HEK293 (cell line): ENCODE data around the gene SHROOM3.

ENCODE experiments used
- CTCF ChIA-PET: fragments of 350-600 bp; formaldehyde crosslinking; extraction: SDS; loops from one replicate; lab custom pipeline; 2021; ENCODE audit warnings: antibody characterized with exemption; lab: Yijun Ruan, JAX
- POLR2A ChIA-PET: fragments of 300-600 bp; formaldehyde crosslinking; extraction: SDS; loops from one replicate; lab custom pipeline; 2020; ENCODE audit warnings: antibody characterized with exemption, inconsistent platforms; lab: Yijun Ruan, JAX
- H3K27ac ChIP-seq: fragments of 200-500 bp; sonication (Bioruptor generic); 2 replicates; pipeline ENCODE4 v1.5.1; 2014; ENCODE audit warnings: low read depth, low read length, control low read depth, inconsistent platforms; ENCODE audit errors: extremely low read depth
- H3K36me3 ChIP-seq, 2 experiments: fragments of 200-500 bp in 1 of 2; sonication (Bioruptor generic) in 1 of 2; 1 replicate in 1 of 2; 2 replicates in 1 of 2; pipeline ENCODE4 v1.5.1; 2014 to 2017; ENCODE audit warnings: inconsistent platforms in 2 of 2, low read length in 2 of 2; ENCODE audit not compliant: control insufficient read depth in 2 of 2, insufficient read depth in 1 of 2
- H3K4me1 ChIP-seq: fragments of 200-500 bp; sonication (Bioruptor generic); 2 replicates; pipeline ENCODE4 v1.5.1; 2014; ENCODE audit warnings: mild to moderate bottlenecking, low read length, inconsistent platforms; ENCODE audit not compliant: control insufficient read depth, insufficient read depth
- H3K4me3 ChIP-seq: 2 replicates; pipeline ENCODE4 v1.5.1; 2011; ENCODE audit warnings: low read depth, mild to moderate bottlenecking, control low read depth, low read length, moderate library complexity
- H3K9me3 ChIP-seq: fragments of 200-500 bp; sonication (Bioruptor generic); 2 replicates; pipeline ENCODE4 v1.5.1; 2014; ENCODE audit warnings: low read depth, low read length, inconsistent platforms; ENCODE audit not compliant: control insufficient read depth, insufficient read depth
- BCL11B ChIP-seq: fragments of 450-650 bp; formaldehyde crosslinking; IDR thresholded peaks from 2 replicates; pipeline ENCODE4 v1.5.1; 2016; ENCODE audit warnings: low read depth, missing biosample characterization, missing genetic modification characterization
- EGR2 ChIP-seq: fragments of 450-650 bp; formaldehyde crosslinking; IDR thresholded peaks from 2 replicates; pipeline ENCODE4 v1.5.1; 2016; ENCODE audit warnings: low read depth, missing biosample characterization, missing genetic modification characterization
- FEZF1 ChIP-seq: fragments of 450-650 bp; formaldehyde crosslinking; IDR thresholded peaks from 2 replicates; pipeline ENCODE4 v1.5.1; 2016; ENCODE audit warnings: missing biosample characterization, missing genetic modification characterization
- KLF16 ChIP-seq: fragments of 450-650 bp; formaldehyde crosslinking; IDR thresholded peaks from 2 replicates; pipeline ENCODE4 v1.5.1; 2017; ENCODE audit warnings: missing biosample characterization, missing genetic modification characterization
- PRDM6 ChIP-seq: fragments of 450-650 bp; formaldehyde crosslinking; IDR thresholded peaks from 2 replicates; pipeline ENCODE4 v1.5.1; 2017; ENCODE audit warnings: missing biosample characterization, missing genetic modification characterization
- RBAK ChIP-seq: fragments of 450-650 bp; formaldehyde crosslinking; IDR thresholded peaks from 2 replicates; pipeline ENCODE4 v1.5.1; 2016; ENCODE audit warnings: missing biosample characterization, missing genetic modification characterization
- REPIN1 ChIP-seq: fragments of 450-650 bp; formaldehyde crosslinking; IDR thresholded peaks from 2 replicates; pipeline ENCODE4 v1.5.1; 2017; ENCODE audit warnings: missing biosample characterization, missing genetic modification characterization, low read depth
- SCRT1 ChIP-seq: fragments of 450-650 bp; formaldehyde crosslinking; IDR thresholded peaks from 2 replicates; pipeline ENCODE4 v1.5.1; 2016; ENCODE audit warnings: missing biosample characterization, missing genetic modification characterization, borderline replicate concordance
- WT1 ChIP-seq: fragments of 450-650 bp; formaldehyde crosslinking; IDR thresholded peaks from 2 replicates; pipeline ENCODE4 v1.5.1; 2016; ENCODE audit warnings: missing biosample characterization, missing genetic modification characterization
- ZBTB20 ChIP-seq: fragments of 450-650 bp; formaldehyde crosslinking; IDR thresholded peaks from 2 replicates; pipeline ENCODE4 v1.5.1; 2016; ENCODE audit warnings: missing biosample characterization, missing genetic modification characterization
- ZBTB21 ChIP-seq: fragments of 450-650 bp; formaldehyde crosslinking; IDR thresholded peaks from 2 replicates; pipeline ENCODE4 v1.5.1; 2017; ENCODE audit warnings: missing biosample characterization, missing genetic modification characterization
- ZBTB48 ChIP-seq: fragments of 450-650 bp; formaldehyde crosslinking; IDR thresholded peaks from 2 replicates; pipeline ENCODE4 v1.5.1; 2016; ENCODE audit warnings: missing biosample characterization, missing genetic modification characterization
- ZFP41 ChIP-seq: fragments of 450-650 bp; formaldehyde crosslinking; IDR thresholded peaks from 2 replicates; pipeline ENCODE4 v1.5.1; 2016; ENCODE audit warnings: missing biosample characterization, missing genetic modification characterization, borderline replicate concordance
- ZNF112 ChIP-seq: fragments of 450-650 bp; formaldehyde crosslinking; IDR thresholded peaks from 2 replicates; pipeline ENCODE4 v1.5.0; 2017; ENCODE audit warnings: missing biosample characterization, missing genetic modification characterization
- ZNF155 ChIP-seq: fragments of 450-650 bp; formaldehyde crosslinking; IDR thresholded peaks from 2 replicates; pipeline ENCODE4 v1.5.1; 2016; ENCODE audit warnings: missing biosample characterization, missing genetic modification characterization
- ZNF174 ChIP-seq: fragments of 450-650 bp; formaldehyde crosslinking; IDR thresholded peaks from 2 replicates; pipeline ENCODE4 v1.5.0; 2017; ENCODE audit warnings: missing biosample characterization, mild to moderate bottlenecking, missing genetic modification characterization
- ZNF274 ChIP-seq, 2 experiments: fragments of 200-500 bp in 1 of 2; fragments of 450-650 bp in 1 of 2; sonication (Bioruptor generic) in 1 of 2; formaldehyde crosslinking in 1 of 2; IDR thresholded peaks; 2 replicates each; pipeline versions ENCODE4 v1.5.1 to v1.6.1; 2014 to 2016; ENCODE audit warnings: borderline replicate concordance in 1 of 2, inconsistent platforms in 1 of 2, low read length in 1 of 2, missing biosample characterization in 1 of 2, missing genetic modification characterization in 1 of 2
- ZNF311 ChIP-seq: fragments of 450-650 bp; formaldehyde crosslinking; IDR thresholded peaks from 2 replicates; pipeline ENCODE4 v1.5.1; 2017; ENCODE audit warnings: missing biosample characterization, missing genetic modification characterization, borderline replicate concordance
- ZNF324 ChIP-seq: fragments of 450-650 bp; formaldehyde crosslinking; IDR thresholded peaks from 2 replicates; pipeline ENCODE4 v1.5.1; 2016; ENCODE audit warnings: missing biosample characterization, missing genetic modification characterization
- ZNF571 ChIP-seq: fragments of 450-650 bp; formaldehyde crosslinking; IDR thresholded peaks from 2 replicates; pipeline ENCODE4 v1.5.0; 2017; ENCODE audit warnings: missing biosample characterization, missing genetic modification characterization
- ZNF645 ChIP-seq: fragments of 450-650 bp; formaldehyde crosslinking; IDR thresholded peaks from 2 replicates; pipeline ENCODE4; 2016; ENCODE audit warnings: missing biosample characterization, missing genetic modification characterization
- ZNF654 ChIP-seq: fragments of 450-650 bp; formaldehyde crosslinking; IDR thresholded peaks from 2 replicates; pipeline ENCODE4 v1.5.1; 2016; ENCODE audit warnings: low read depth, missing biosample characterization, missing genetic modification characterization
- ZNF658 ChIP-seq: fragments of 450-650 bp; formaldehyde crosslinking; IDR thresholded peaks from 2 replicates; pipeline ENCODE4; 2016; ENCODE audit warnings: missing biosample characterization, missing genetic modification characterization
- ZNF837 ChIP-seq: fragments of 450-650 bp; formaldehyde crosslinking; IDR thresholded peaks from 2 replicates; pipeline ENCODE4 v1.5.1; 2016; ENCODE audit warnings: missing biosample characterization, missing genetic modification characterization
- ZNF843 ChIP-seq: fragments of 450-650 bp; formaldehyde crosslinking; IDR thresholded peaks from 2 replicates; pipeline ENCODE4 v1.5.1; 2016; ENCODE audit warnings: missing biosample characterization, missing genetic modification characterization
- TF ChIP-seq, protein P1 (sequence below): fragments of 450-650 bp; formaldehyde crosslinking; IDR thresholded peaks from 2 replicates; pipeline ENCODE4 v1.5.1; 2016; ENCODE audit warnings: missing biosample characterization, missing genetic modification characterization, borderline replicate concordance
- TF ChIP-seq, protein P2 (sequence below): fragments of 450-650 bp; formaldehyde crosslinking; IDR thresholded peaks from 2 replicates; pipeline ENCODE4 v1.5.1; 2016; ENCODE audit warnings: missing biosample characterization, missing genetic modification characterization
- TF ChIP-seq, protein P3 (sequence below): fragments of 450-650 bp; formaldehyde crosslinking; optimal IDR thresholded peaks from 2 replicates; pipeline ENCODE3; 2016; ENCODE audit warnings: missing biosample characterization, mild to moderate bottlenecking, missing genetic modification characterization

The SHROOM3 gene

GRCh38 chr4:76740866-76741662, 306.0 kb downstream of the SHROOM3 start:
- CTCF ChIA-PET, result no interaction called here
- POLR2A ChIA-PET, result no interaction called here
- Histone ChIP-seq H3K9me3 (no peaks in the 10 kb centered on the region), H3K36me3 (peaks cover 0 to 29% of the 10 kb centered on the region in 2 experiments; a peak in 1 of 3 replicates), H3K4me3 (no peak overlapping the region), H3K27ac (no peak overlapping the region), H3K4me1 (no peaks in the 10 kb centered on the region)
- TF ChIP-seq ZNF571 (no peak), ZNF112 (tag by site-specific recombination) (no peak), ZBTB20 (tag by site-specific recombination) (no peak), ZNF311 (tag by site-specific recombination) (no peak), ZNF658 (no peak), ZNF274 (IDR thresholded peaks at IDR 0.05; ENCODE audit: low read length) (no peak), ZNF274 (tag by site-specific recombination; IDR thresholded peaks at IDR 0.05; ENCODE audit: borderline replicate concordance) (no peak), WT1 (tag by site-specific recombination) (no peak), ZNF324 (tag by site-specific recombination) (no peak), REPIN1 (no peak), BCL11B (no peak), ZBTB21 (no peak), ZNF843 (no peak), ZNF174 (tag by site-specific recombination) (no peak), FEZF1 (tag by site-specific recombination) (no peak), ZNF654 (tag by site-specific recombination) (no peak), ZNF837 (no peak), ZNF645 (tag by site-specific recombination) (no peak), SCRT1 (tag by site-specific recombination) (no peak)
- TF ChIP-seq, protein P1, sequence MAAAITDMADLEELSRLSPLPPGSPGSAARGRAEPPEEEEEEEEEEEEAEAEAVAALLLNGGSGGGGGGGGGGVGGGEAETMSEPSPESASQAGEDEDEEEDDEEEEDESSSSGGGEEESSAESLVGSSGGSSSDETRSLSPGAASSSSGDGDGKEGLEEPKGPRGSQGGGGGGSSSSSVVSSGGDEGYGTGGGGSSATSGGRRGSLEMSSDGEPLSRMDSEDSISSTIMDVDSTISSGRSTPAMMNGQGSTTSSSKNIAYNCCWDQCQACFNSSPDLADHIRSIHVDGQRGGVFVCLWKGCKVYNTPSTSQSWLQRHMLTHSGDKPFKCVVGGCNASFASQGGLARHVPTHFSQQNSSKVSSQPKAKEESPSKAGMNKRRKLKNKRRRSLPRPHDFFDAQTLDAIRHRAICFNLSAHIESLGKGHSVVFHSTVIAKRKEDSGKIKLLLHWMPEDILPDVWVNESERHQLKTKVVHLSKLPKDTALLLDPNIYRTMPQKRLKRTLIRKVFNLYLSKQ (tag by site-specific recombination), result no peak
- TF ChIP-seq, protein P2, sequence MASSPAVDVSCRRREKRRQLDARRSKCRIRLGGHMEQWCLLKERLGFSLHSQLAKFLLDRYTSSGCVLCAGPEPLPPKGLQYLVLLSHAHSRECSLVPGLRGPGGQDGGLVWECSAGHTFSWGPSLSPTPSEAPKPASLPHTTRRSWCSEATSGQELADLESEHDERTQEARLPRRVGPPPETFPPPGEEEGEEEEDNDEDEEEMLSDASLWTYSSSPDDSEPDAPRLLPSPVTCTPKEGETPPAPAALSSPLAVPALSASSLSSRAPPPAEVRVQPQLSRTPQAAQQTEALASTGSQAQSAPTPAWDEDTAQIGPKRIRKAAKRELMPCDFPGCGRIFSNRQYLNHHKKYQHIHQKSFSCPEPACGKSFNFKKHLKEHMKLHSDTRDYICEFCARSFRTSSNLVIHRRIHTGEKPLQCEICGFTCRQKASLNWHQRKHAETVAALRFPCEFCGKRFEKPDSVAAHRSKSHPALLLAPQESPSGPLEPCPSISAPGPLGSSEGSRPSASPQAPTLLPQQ (tag by site-specific recombination), result no peak

GRCh38 chr4:76741663-76742020, 306.6 kb downstream of the SHROOM3 start:
- CTCF ChIA-PET, result no interaction called here
- no peaks in the 10 kb centered on the region for H3K4me1 ChIP-seq
- TF ChIP-seq, protein P3, sequence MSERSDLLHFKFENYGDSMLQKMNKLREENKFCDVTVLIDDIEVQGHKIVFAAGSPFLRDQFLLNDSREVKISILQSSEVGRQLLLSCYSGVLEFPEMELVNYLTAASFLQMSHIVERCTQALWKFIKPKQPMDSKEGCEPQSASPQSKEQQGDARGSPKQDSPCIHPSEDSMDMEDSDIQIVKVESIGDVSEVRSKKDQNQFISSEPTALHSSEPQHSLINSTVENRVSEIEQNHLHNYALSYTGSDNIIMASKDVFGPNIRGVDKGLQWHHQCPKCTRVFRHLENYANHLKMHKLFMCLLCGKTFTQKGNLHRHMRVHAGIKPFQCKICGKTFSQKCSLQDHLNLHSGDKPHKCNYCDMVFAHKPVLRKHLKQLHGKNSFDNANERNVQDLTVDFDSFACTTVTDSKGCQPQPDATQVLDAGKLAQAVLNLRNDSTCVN (tag by site-specific recombination), result no peak
- TF ChIP-seq ZNF155 (tag by site-specific recombination) (no peak), PRDM6 (tag by site-specific recombination) (no peak), KLF16 (tag by site-specific recombination) (no peak), RBAK (tag by site-specific recombination) (no peak), ZBTB48 (tag by site-specific recombination) (no peak), ZFP41 (tag by site-specific recombination) (no peak), EGR2 (tag by site-specific recombination) (no peak)
- H3K4me3 ChIP-seq, result no peak overlapping the region
- H3K36me3 ChIP-seq, result peaks cover 0 to 29% of the 10 kb centered on the region in 2 experiments; a peak in 1 of 3 replicates
- POLR2A ChIA-PET, result no interaction called here
- no peaks in the 10 kb centered on the region for H3K9me3 ChIP-seq
- no peak overlapping the region for H3K27ac ChIP-seq
